Adipocyte (in vitro differentiated cells): ENCODE measurements around the gene OLFM4.

ENCODE experiments used
- DNase-seq: peaks from one replicate; pipeline ENCODE4 v3.0.0-alpha.2; 2015; ENCODE audit warnings: low read depth
- H3K27me3 ChIP-seq: replicated peaks from 2 replicates; pipeline ENCODE4 v1.7.0; 2013; ENCODE audit warnings: mild to moderate bottlenecking, low read length, moderate library complexity; ENCODE audit not compliant: control insufficient read depth, insufficient read depth
- H3K36me3 ChIP-seq: 2 replicates; pipeline ENCODE4 v1.7.0; 2013; ENCODE audit warnings: low read length, mild to moderate bottlenecking, moderate library complexity; ENCODE audit not compliant: control insufficient read depth, insufficient read depth, severe bottlenecking
- H3K4me1 ChIP-seq: 2 replicates; pipeline ENCODE4 v1.7.0; 2013; ENCODE audit warnings: mild to moderate bottlenecking, low read length, moderate library complexity; ENCODE audit not compliant: control insufficient read depth, insufficient read depth
- H3K4me3 ChIP-seq: 2 replicates; pipeline ENCODE4 v1.7.0; 2013; ENCODE audit warnings: mild to moderate bottlenecking, low read length, moderate library complexity
- H3K9ac ChIP-seq: 2 replicates; pipeline ENCODE4 v1.7.0; 2013; ENCODE audit warnings: mild to moderate bottlenecking, low read length, moderate library complexity
- H3K9me3 ChIP-seq: 2 replicates; pipeline ENCODE4 v1.7.0; 2013; ENCODE audit warnings: mild to moderate bottlenecking, low read length, moderate library complexity; ENCODE audit not compliant: control insufficient read depth

Gene OLFM4

DNA sequence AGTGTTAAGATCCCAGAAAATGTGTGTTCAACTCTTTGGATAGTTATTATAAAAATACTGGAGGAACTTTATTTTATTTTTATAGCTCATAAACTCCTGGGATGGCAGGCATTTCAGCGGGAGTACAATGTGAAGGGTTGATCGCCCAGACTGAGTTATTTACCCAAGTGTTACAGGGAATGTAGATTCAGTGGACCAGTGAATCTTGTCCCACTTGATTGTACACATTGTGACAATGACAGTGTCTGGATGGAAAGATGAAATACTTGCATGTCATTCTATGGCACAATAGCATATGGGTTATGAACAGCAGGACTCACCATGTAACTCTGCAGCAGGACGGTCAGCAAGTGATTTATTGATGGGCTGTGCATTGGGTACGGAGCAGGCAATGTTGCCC lies 20.3 kb downstream of the OLFM4 start:
- Histone ChIP-seq H3K4me1 (peaks cover 12% of the 10 kb centered on the region), H3K36me3 (no peaks in the 10 kb centered on the region), H3K27me3 (peaks cover 3% of the 10 kb centered on the region), H3K4me3 (no peak overlapping the region), H3K9me3 (no peaks in the 10 kb centered on the region), H3K9ac (no peak overlapping the region)
- DNase-seq = no peak

DNA sequence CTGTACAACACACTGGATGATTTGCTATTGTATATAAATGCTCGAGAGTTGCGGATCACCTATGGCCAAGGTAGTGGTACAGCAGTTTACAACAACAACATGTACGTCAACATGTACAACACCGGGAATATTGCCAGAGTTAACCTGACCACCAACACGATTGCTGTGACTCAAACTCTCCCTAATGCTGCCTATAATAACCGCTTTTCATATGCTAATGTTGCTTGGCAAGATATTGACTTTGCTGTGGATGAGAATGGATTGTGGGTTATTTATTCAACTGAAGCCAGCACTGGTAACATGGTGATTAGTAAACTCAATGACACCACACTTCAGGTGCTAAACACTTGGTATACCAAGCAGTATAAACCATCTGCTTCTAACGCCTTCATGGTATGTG lies 21.5 kb downstream of the OLFM4 start:
- DNase-seq = no peak
- peaks cover 12% of the 10 kb centered on the region for H3K4me1 ChIP-seq
- H3K27me3 ChIP-seq = peaks cover 10% of the 10 kb centered on the region
- no peak overlapping the region for H3K9ac ChIP-seq
- no peaks in the 10 kb centered on the region for H3K36me3 ChIP-seq
- H3K4me3 ChIP-seq = no peak overlapping the region
- H3K9me3 ChIP-seq = no peaks in the 10 kb centered on the region

DNA sequence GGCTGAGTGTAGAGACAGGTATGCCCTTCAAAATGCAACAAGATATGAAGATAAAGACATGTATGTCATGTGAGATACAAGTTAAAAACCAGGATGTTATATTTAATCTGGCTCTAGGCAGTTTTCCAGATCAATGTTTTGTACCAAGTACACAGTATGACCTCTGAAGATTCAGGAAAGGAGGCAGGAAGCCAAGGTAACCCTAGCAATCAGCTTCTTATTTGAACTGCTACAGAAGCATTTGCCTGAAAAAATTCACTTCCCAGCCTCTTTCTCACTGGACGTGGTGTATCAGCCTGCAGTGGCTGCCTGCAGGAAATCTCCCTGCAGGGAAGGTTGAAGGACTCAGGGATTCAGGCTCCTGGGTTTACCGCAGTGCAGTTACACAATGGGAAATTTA lies 24.1 kb downstream of the OLFM4 start:
- peaks cover 22% of the 10 kb centered on the region for H3K27me3 ChIP-seq
- no peaks in the 10 kb centered on the region for H3K4me1 ChIP-seq
- H3K36me3 ChIP-seq = no peaks in the 10 kb centered on the region
- no peak for DNase-seq
- no peak overlapping the region for H3K4me3 ChIP-seq
- H3K9ac ChIP-seq = no peak overlapping the region
- no peaks in the 10 kb centered on the region for H3K9me3 ChIP-seq

DNA sequence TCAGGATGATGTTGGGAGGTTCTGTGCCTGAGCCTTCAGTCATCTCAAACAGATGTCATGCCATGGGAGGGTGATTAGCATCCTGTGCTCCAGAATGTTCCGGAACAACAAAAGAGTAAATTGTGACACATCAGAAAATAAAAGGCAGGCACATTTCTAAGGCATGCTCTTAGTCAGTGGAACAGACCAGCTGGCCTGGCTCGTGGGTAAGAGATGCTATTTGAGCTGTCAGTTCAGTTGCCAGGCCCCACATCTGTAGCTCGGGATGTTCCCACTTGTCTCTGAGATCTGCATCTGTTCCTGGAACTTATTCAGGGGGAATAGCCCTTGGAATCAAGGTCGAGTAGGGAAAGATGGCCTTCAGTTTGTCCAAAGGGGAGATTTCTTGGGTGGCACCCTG lies 26.0 kb downstream of the OLFM4 start:
- Histone ChIP-seq H3K4me1 (no peaks in the 10 kb centered on the region), H3K4me3 (no peak overlapping the region), H3K27me3 (peaks cover 30% of the 10 kb centered on the region), H3K36me3 (no peaks in the 10 kb centered on the region), H3K9me3 (no peaks in the 10 kb centered on the region), H3K9ac (no peak overlapping the region)
- DNase-seq = no peak

DNA sequence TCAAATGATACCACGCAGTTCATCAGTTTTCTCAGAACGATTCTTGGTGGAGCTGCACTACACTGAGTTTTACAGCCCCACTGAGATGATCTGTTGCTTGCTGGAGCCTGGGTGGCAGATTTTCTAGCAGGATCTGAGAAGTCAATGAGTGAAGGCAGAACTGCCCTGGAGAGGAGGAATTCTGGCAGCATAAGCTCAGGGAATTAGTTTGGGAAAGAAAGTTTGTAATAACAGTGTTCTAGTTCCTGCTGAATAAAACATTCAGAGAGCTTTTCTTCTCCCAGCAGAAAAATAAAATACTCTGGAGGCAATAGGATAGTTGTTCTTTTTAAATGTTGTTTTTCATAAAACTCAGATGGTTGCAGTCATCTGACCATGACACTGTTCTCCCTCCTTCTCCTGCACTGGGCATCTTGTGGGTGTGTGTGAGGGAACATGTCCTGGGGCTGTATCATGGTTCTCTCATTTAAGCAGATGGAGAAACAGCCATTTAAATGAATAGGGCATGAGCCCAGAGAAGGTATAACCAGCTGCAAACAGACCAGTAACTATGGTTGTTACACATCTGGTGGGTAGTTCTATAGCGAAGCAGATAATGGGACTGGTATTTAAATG lies 29.6 kb downstream of the OLFM4 start:
- Histone ChIP-seq H3K9me3 (no peaks in the 10 kb centered on the region), H3K4me1 (no peaks in the 10 kb centered on the region), H3K36me3 (no peaks in the 10 kb centered on the region), H3K27me3 (peaks cover 42% of the 10 kb centered on the region), H3K9ac (no peak overlapping the region), H3K4me3 (no peak overlapping the region)
- DNase-seq = no peak

DNA sequence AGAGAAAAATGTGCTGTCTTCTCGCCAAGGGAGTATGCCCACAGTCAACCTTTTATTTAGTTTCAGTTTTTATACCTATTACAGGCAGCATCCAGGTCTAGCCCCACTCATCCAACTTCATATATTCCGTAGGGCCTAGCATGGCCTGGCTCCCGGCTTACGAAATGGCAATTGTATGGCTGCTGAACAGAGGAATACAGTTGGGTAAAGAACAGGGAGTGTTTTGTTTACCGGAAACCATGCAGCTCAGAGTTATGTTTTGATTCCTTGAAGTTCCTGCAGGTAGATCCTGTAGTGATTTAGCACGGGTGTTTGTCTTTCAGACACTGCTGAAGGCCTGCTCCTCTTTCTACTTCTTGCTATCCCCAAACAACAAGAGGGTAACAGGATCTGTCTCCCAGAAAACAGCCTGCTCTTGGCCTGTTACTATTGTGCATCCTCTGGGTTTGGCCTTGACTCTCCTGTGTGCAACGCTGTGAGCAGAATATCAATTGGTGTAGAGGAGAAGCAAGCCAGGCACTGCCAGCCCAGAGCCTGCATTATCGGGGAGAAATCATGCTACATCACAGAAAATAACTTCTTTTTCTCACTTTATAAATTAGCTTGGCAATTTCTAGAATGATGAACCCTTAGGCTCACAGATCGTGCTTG lies 32.4 kb downstream of the OLFM4 start:
- H3K4me1 ChIP-seq = no peaks in the 10 kb centered on the region
- peaks cover 48% of the 10 kb centered on the region for H3K27me3 ChIP-seq
- no peaks in the 10 kb centered on the region for H3K36me3 ChIP-seq
- H3K9ac ChIP-seq = no peak overlapping the region
- no peak for DNase-seq
- H3K9me3 ChIP-seq = no peaks in the 10 kb centered on the region
- no peak overlapping the region for H3K4me3 ChIP-seq

DNA sequence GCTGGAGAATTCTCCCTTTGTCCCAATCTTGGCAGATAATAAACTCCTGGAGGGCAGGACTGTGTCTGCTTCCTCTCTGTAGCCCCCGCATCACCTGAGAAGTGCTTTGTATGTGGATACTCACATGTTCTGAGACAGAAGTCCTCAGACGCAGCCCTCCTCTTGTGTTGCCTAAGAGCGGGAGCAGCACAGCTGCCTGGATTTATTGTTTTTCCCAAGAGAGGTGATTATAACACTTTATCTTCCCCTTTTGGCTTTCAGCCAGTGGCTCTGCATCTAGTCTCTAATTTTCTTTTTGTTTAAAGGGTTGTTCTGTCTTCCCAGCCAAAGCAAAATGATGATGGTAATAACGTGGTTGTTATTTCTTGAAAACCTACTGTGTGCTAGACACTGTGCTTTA lies 36.1 kb downstream of the OLFM4 start:
- Histone ChIP-seq H3K4me1 (no peaks in the 10 kb centered on the region), H3K9me3 (no peaks in the 10 kb centered on the region), H3K9ac (no peak overlapping the region), H3K27me3 (peaks cover 55% of the 10 kb centered on the region), H3K4me3 (no peak overlapping the region), H3K36me3 (no peaks in the 10 kb centered on the region)
- DNase-seq = no peak

DNA sequence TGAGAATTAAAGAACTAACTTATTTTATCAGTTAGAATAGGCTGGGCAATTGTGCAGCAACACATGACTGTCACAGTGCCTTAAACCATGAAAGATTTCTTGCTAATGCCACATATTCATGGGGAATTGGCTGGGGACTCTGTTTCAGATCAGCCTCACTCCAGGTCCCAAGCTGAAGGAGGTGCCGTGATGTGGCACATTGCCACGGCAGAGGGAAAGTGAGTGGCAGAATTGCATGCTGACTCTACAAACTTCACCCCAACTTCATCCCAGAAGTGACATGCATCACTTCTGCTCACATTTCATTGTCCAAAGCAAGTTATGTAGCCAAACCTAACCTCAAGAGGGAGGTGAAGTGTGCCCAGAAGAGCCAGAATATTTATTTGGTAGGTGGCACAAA lies 37.8 kb downstream of the OLFM4 start:
- no peaks in the 10 kb centered on the region for H3K9me3 ChIP-seq
- H3K4me1 ChIP-seq = no peaks in the 10 kb centered on the region
- H3K4me3 ChIP-seq = no peak overlapping the region
- H3K9ac ChIP-seq = no peak overlapping the region
- no peaks in the 10 kb centered on the region for H3K36me3 ChIP-seq
- DNase-seq = no peak
- H3K27me3 ChIP-seq = peaks cover 63% of the 10 kb centered on the region

DNA sequence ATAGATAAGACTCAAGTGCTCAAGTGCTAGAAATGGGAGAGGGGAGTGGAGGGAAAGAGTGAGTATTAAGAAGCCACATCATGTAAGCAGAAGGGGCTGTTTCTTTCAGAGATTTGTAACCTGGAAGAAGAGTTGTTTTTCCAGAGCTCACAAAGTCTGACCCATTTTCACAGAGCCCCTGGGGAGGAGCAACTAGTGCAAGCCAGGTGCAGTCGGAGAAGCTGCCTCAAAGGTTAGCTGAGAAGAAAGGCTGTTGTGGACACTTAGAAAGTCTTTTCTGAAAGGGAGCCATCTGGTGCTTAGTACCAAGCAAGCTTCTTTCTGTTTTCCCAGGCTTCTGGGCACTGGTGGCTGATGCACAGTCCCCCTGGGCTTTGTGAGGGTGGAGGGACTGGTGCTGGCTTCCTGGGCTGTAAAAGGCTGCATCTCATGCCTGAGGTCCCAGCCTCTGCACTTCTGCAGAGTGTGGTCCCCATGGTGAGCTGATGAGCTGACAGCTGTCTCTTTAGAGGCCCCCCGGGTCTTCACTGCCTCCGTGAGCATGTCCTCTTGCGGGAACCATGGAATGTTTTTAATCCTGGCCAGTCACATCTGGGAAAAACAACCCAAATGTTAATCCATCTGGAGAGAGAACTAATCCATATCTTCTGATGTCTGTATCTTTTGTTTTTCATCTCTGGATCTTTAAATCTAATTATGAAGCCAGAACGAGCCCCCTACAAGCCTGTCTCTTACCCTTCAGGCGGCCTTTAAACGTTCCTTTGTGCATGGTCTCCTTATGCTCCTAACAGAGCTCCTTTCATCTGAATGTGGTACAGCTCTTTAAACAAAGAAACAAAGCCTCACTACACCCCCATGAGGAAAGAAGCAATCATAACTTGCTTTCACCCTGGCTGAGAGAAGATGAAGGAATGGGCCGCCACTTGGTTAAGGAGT lies 40.2 kb downstream of the OLFM4 start:
- DNase-seq = no peak
- Histone ChIP-seq H3K4me3 (no peak overlapping the region), H3K9ac (no peak overlapping the region), H3K9me3 (no peaks in the 10 kb centered on the region), H3K4me1 (no peaks in the 10 kb centered on the region), H3K36me3 (no peaks in the 10 kb centered on the region), H3K27me3 (peaks cover 46% of the 10 kb centered on the region)

DNA sequence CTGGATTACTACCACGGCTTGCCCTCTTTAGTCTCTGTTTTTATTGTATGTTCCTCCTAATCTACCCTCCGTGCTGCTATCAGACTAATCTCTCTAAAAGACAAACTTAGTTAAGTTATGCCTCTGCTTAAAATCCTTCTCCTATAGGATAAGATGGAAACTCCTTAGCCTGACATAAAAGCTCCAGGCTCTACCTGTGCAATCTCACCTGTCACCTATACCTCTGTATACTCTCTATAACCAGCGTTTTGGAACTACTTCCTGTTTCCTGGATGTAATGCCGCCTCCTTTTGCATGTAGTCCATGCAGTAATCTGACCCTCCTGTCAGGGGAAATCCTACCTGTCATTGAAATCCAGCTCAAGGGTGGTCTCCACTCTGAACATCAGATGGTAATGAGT lies 41.2 kb downstream of the OLFM4 start:
- Histone ChIP-seq H3K4me1 (no peaks in the 10 kb centered on the region), H3K36me3 (no peaks in the 10 kb centered on the region), H3K4me3 (no peak overlapping the region), H3K9ac (no peak overlapping the region), H3K9me3 (no peaks in the 10 kb centered on the region), H3K27me3 (peaks cover 38% of the 10 kb centered on the region)
- no peak for DNase-seq

DNA sequence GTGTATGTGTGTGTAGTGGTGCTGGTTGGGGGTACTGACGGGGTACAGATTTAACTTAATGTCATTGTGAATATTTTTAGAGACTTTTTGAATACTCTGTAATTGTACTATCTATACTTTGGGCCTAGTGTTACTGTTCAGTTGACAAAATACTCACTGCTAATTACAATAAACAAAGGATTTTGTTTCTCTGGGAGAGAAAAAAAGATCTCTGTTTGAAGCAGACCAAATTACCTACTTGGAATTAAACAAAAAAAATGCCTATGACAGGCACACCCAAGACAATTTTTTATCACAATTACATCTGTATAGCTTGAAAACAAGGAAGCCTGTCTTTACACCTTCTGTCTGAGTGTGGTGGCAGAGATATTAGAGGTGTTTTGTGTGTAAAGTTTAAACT lies 45.1 kb downstream of the OLFM4 start:
- Histone ChIP-seq H3K4me1 (no peaks in the 10 kb centered on the region), H3K9ac (no peak overlapping the region), H3K4me3 (no peak overlapping the region), H3K9me3 (no peaks in the 10 kb centered on the region), H3K27me3 (peaks cover 25% of the 10 kb centered on the region), H3K36me3 (no peaks in the 10 kb centered on the region)
- DNase-seq = no peak
